GM23338 (cell line): ENCODE measurements around the gene OBSL1. TPM values are rescaled to one million over a fixed set of nuclear protein-coding genes. Genes with fewer than 3 reads are reported as not detected.

Experiments
- ATAC-seq: fragments of 200-7000 bp; cut with Tn5 transposase; 3 replicates; pipeline ENCODE4 v1.9.1; 2020
- DNase-seq: peaks from one replicate; pipeline ENCODE4 v3.0.0-alpha.2; 2015; ENCODE audit warnings: low spot score
- H2AFZ ChIP-seq: fragments of 200-600 bp; sonication (generic); 2 replicates; pipeline ENCODE4 v1.8.0; 2016; ENCODE audit warnings: antibody characterized with exemption, mild to moderate bottlenecking, moderate library complexity
- H3F3A ChIP-seq: fragments of 200-600 bp; sonication (generic); replicated peaks from 2 replicates; pipeline ENCODE4 v1.8.0; 2017; ENCODE audit warnings: antibody characterized with exemption, mixed run types, low read depth
- H3K27ac ChIP-seq: fragments of 200-600 bp; sonication (generic); 2 replicates; pipeline ENCODE4 v1.6.1; 2016; ENCODE audit warnings: low read depth
- H3K27me3 ChIP-seq: fragments of 200-600 bp; sonication (generic); 2 replicates; pipeline ENCODE4 v1.8.0; 2016; ENCODE audit warnings: mild to moderate bottlenecking, mixed run types, moderate library complexity; ENCODE audit not compliant: insufficient read depth
- H3K36me3 ChIP-seq: fragments of 200-600 bp; sonication (generic); 2 replicates; pipeline ENCODE4 v1.8.0; 2016; ENCODE audit warnings: mild to moderate bottlenecking; ENCODE audit not compliant: insufficient read depth
- H3K4me1 ChIP-seq: fragments of 200-600 bp; sonication (generic); 2 replicates; pipeline ENCODE4 v1.8.0; 2016; ENCODE audit warnings: mild to moderate bottlenecking, moderate library complexity; ENCODE audit not compliant: insufficient read depth
- H3K4me2 ChIP-seq: fragments of 200-600 bp; sonication (generic); 2 replicates; pipeline ENCODE4 v1.7.1; 2017; ENCODE audit warnings: mixed run types
- H3K4me3 ChIP-seq: fragments of 200-600 bp; sonication (generic); 2 replicates; pipeline ENCODE4 v1.6.1; 2016; ENCODE audit warnings: mixed run types
- H3K79me2 ChIP-seq: fragments of 200-600 bp; sonication (generic); replicated peaks from 2 replicates; pipeline ENCODE4 v1.8.0; 2017; ENCODE audit warnings: mild to moderate bottlenecking; ENCODE audit not compliant: insufficient read depth
- H3K9me2 ChIP-seq: fragments of 200-600 bp; sonication (generic); 2 replicates; pipeline ENCODE4 v1.8.0; 2017; ENCODE audit not compliant: insufficient read depth
- H4K20me1 ChIP-seq: fragments of 200-600 bp; sonication (generic); replicated peaks from 2 replicates; pipeline ENCODE4 v1.8.0; 2017; ENCODE audit warnings: mild to moderate bottlenecking; ENCODE audit not compliant: insufficient read depth
- H3K27ac Mint-ChIP-seq: 2 replicates; pipeline ENCODE4 v1.8.0; 2020; ENCODE audit warnings: inconsistent platforms, mild to moderate bottlenecking, moderate library complexity, mixed read lengths
- H3K27me3 Mint-ChIP-seq: 3 replicates; pipeline ENCODE4 v1.8.0; 2022; ENCODE audit warnings: low read depth, mild to moderate bottlenecking, moderate library complexity, mixed read lengths, inconsistent platforms; ENCODE audit not compliant: insufficient read depth, poor library complexity
- H3K36me3 Mint-ChIP-seq: 3 replicates; pipeline ENCODE4 v1.8.0; 2021; ENCODE audit warnings: low read depth, mild to moderate bottlenecking, inconsistent platforms, moderate library complexity, mixed read lengths
- H3K4me1 Mint-ChIP-seq: 3 replicates; pipeline ENCODE4 v1.8.0; 2020; ENCODE audit warnings: mild to moderate bottlenecking, inconsistent platforms, mixed read lengths
- H3K4me3 Mint-ChIP-seq: 3 replicates; pipeline ENCODE4 v1.8.0; 2021; ENCODE audit warnings: moderate library complexity, mild to moderate bottlenecking, inconsistent platforms, mixed read lengths
- H3K9me3 Mint-ChIP-seq: 3 replicates; pipeline ENCODE4 v1.8.0; 2020; ENCODE audit warnings: moderate library complexity, mild to moderate bottlenecking, inconsistent platforms, mixed read lengths
- CREB1 ChIP-seq: fragments of 250-450 bp; sonication (Bioruptor Pico); IDR thresholded peaks from 2 replicates; pipeline ENCODE4 v1.5.0; 2020; ENCODE audit warnings: low read depth, mild to moderate bottlenecking, moderate library complexity
- EZH2 ChIP-seq: fragments of 200-600 bp; sonication (generic); IDR thresholded peaks from one replicate; pipeline ENCODE4 v1.8.0; 2017; ENCODE audit warnings: antibody characterized with exemption, mild to moderate bottlenecking, low read depth; ENCODE audit not compliant: unreplicated experiment
- EZH2phosphoT487 ChIP-seq: fragments of 200-600 bp; sonication (generic); IDR thresholded peaks from one replicate; pipeline ENCODE4 v1.8.1; 2018; ENCODE audit warnings: antibody characterized with exemption; ENCODE audit not compliant: unreplicated experiment
- JUNB ChIP-seq: IDR thresholded peaks from one replicate; pipeline ENCODE4 v1.6.1; 2016; ENCODE audit warnings: antibody characterized with exemption; ENCODE audit not compliant: unreplicated experiment
- NANOG ChIP-seq: IDR thresholded peaks from 2 replicates; pipeline ENCODE4 v1.6.1; 2016; ENCODE audit warnings: antibody characterized with exemption, borderline replicate concordance
- POLR2AphosphoS5 ChIP-seq: IDR thresholded peaks from 2 replicates; pipeline ENCODE4 v1.6.1; 2016; ENCODE audit warnings: antibody characterized with exemption, low read depth
- STAT1 ChIP-seq: IDR thresholded peaks from one replicate; pipeline ENCODE4 v1.6.1; 2016; ENCODE audit warnings: antibody characterized with exemption; ENCODE audit not compliant: unreplicated experiment
- ZNF114 ChIP-seq: fragments of 250-450 bp; sonication (Bioruptor Pico); IDR thresholded peaks from 2 replicates; pipeline ENCODE4 v1.5.0; 2020; ENCODE audit warnings: mild to moderate bottlenecking, moderate library complexity
- ZNF331 ChIP-seq: fragments of 250-450 bp; sonication (Bioruptor Pico); IDR thresholded peaks from 2 replicates; pipeline ENCODE4 v1.5.0; 2020; ENCODE audit warnings: low read depth, mild to moderate bottlenecking, moderate library complexity
- polyA plus RNA-seq: library from polyadenylated mRNA; unstranded; fragments of >200 nt; fragmentation: Nextera tagmentation; extraction: Ambion mirVana; gene quantifications from 2 replicates; pipeline ENCODE4 v1.2.1, GENCODE V29; 2016
- total RNA-seq: library from RNA; depleted of rRNA; stranded (reverse); fragments of >200 nt; shearing (Covaris generic); gene quantifications from 2 replicates; pipeline ENCODE4 v1.2.3, GENCODE V29; 2014
- TF ChIP-seq, protein P1 (sequence below): IDR thresholded peaks from 2 replicates; pipeline ENCODE4 v1.6.1; 2016; ENCODE audit warnings: antibody characterized with exemption
- TF ChIP-seq, protein P2 (sequence below), 2 experiments: fragments of 200-600 bp in 1 of 2; sonication (generic) in 1 of 2; conservative IDR thresholded peaks; 2 replicates each; pipeline versions ENCODE4 v1.5.1 to v1.6.1; 2016 to 2017; ENCODE audit warnings: antibody characterized with exemption in 2 of 2, low read depth in 2 of 2, mild to moderate bottlenecking in 2 of 2, moderate library complexity in 1 of 2
- TF ChIP-seq, protein P3 (sequence below): fragments of 250-450 bp; sonication (Bioruptor Pico); IDR thresholded peaks from 2 replicates; pipeline ENCODE4 v1.5.0; 2020; ENCODE audit warnings: mild to moderate bottlenecking, moderate library complexity
- TF ChIP-seq, protein P4 (sequence below): IDR thresholded peaks from one replicate; pipeline ENCODE4 v1.6.1; 2018; ENCODE audit warnings: antibody characterized with exemption; ENCODE audit not compliant: unreplicated experiment

OBSL1 gene
- total and polyA plus RNA-seq, 2 experiments from 2014 or later, result 94.9 to 207 TPM

DNA sequence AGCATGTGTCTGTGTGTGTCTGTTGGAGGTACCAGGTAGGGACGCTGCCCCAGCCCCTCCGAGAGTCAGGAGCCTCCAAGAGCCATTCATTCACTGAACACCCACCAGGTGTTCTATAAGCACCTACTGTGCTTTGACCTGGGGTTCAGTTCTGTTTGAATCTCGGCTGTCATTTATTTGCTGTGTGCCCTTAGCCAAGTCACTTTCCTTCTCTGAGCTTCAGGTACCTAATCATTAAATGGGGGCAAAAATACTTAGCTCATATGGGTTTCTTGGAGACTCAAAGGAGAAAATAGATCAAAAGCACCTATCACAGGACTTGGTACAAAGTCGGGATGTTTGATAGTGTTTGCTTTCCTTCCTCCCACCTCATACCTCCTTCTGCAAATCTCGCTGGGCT, 43.9 kb downstream of the OBSL1 start:
- Histone ChIP-seq H3K27me3 (peaks cover 39% of the 10 kb centered on the region), H4K20me1 (no peaks in the 10 kb centered on the region), H3K4me3 (no peak overlapping the region), H3K4me1 (peaks cover 20% of the 10 kb centered on the region), H3K36me3 (no peaks in the 10 kb centered on the region; the same call in 1 of the 2 replicates), H3K4me2 (no peak overlapping the region), H3F3A (peaks cover 16% of the 10 kb centered on the region), H3K27ac (no peak overlapping the region), H3K9me2 (no peaks in the 10 kb centered on the region), H2AFZ (no peak overlapping the region), H3K79me2 (no peaks in the 10 kb centered on the region)
- DNase-seq, result no peak
- Mint-ChIP-seq H3K27ac (no peak overlapping the region), H3K36me3 (no peaks in the 10 kb centered on the region; the same call in 2 of the 3 replicates), H3K9me3 (no peaks in the 10 kb centered on the region), H3K4me3 (no peak overlapping the region), H3K4me1 (peaks cover 46% of the 10 kb centered on the region), H3K27me3 (peaks cover 43% of the 10 kb centered on the region)
- no peak for ATAC-seq
- no peak for TF ChIP-seq JUNB
- TF ChIP-seq, protein P1, sequence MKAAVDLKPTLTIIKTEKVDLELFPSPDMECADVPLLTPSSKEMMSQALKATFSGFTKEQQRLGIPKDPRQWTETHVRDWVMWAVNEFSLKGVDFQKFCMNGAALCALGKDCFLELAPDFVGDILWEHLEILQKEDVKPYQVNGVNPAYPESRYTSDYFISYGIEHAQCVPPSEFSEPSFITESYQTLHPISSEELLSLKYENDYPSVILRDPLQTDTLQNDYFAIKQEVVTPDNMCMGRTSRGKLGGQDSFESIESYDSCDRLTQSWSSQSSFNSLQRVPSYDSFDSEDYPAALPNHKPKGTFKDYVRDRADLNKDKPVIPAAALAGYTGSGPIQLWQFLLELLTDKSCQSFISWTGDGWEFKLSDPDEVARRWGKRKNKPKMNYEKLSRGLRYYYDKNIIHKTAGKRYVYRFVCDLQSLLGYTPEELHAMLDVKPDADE, result no peak
- TF ChIP-seq, protein P2, sequence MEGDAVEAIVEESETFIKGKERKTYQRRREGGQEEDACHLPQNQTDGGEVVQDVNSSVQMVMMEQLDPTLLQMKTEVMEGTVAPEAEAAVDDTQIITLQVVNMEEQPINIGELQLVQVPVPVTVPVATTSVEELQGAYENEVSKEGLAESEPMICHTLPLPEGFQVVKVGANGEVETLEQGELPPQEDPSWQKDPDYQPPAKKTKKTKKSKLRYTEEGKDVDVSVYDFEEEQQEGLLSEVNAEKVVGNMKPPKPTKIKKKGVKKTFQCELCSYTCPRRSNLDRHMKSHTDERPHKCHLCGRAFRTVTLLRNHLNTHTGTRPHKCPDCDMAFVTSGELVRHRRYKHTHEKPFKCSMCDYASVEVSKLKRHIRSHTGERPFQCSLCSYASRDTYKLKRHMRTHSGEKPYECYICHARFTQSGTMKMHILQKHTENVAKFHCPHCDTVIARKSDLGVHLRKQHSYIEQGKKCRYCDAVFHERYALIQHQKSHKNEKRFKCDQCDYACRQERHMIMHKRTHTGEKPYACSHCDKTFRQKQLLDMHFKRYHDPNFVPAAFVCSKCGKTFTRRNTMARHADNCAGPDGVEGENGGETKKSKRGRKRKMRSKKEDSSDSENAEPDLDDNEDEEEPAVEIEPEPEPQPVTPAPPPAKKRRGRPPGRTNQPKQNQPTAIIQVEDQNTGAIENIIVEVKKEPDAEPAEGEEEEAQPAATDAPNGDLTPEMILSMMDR (conservative IDR thresholded peaks at IDR 0.05; ENCODE audit: low read depth in 2 of 2), result no peak
- no peak for TF ChIP-seq CREB1 (CRISPR knock-in tag)
- no peak for TF ChIP-seq POLR2AphosphoS5
- no peak for TF ChIP-seq NANOG
- TF ChIP-seq, protein P3, sequence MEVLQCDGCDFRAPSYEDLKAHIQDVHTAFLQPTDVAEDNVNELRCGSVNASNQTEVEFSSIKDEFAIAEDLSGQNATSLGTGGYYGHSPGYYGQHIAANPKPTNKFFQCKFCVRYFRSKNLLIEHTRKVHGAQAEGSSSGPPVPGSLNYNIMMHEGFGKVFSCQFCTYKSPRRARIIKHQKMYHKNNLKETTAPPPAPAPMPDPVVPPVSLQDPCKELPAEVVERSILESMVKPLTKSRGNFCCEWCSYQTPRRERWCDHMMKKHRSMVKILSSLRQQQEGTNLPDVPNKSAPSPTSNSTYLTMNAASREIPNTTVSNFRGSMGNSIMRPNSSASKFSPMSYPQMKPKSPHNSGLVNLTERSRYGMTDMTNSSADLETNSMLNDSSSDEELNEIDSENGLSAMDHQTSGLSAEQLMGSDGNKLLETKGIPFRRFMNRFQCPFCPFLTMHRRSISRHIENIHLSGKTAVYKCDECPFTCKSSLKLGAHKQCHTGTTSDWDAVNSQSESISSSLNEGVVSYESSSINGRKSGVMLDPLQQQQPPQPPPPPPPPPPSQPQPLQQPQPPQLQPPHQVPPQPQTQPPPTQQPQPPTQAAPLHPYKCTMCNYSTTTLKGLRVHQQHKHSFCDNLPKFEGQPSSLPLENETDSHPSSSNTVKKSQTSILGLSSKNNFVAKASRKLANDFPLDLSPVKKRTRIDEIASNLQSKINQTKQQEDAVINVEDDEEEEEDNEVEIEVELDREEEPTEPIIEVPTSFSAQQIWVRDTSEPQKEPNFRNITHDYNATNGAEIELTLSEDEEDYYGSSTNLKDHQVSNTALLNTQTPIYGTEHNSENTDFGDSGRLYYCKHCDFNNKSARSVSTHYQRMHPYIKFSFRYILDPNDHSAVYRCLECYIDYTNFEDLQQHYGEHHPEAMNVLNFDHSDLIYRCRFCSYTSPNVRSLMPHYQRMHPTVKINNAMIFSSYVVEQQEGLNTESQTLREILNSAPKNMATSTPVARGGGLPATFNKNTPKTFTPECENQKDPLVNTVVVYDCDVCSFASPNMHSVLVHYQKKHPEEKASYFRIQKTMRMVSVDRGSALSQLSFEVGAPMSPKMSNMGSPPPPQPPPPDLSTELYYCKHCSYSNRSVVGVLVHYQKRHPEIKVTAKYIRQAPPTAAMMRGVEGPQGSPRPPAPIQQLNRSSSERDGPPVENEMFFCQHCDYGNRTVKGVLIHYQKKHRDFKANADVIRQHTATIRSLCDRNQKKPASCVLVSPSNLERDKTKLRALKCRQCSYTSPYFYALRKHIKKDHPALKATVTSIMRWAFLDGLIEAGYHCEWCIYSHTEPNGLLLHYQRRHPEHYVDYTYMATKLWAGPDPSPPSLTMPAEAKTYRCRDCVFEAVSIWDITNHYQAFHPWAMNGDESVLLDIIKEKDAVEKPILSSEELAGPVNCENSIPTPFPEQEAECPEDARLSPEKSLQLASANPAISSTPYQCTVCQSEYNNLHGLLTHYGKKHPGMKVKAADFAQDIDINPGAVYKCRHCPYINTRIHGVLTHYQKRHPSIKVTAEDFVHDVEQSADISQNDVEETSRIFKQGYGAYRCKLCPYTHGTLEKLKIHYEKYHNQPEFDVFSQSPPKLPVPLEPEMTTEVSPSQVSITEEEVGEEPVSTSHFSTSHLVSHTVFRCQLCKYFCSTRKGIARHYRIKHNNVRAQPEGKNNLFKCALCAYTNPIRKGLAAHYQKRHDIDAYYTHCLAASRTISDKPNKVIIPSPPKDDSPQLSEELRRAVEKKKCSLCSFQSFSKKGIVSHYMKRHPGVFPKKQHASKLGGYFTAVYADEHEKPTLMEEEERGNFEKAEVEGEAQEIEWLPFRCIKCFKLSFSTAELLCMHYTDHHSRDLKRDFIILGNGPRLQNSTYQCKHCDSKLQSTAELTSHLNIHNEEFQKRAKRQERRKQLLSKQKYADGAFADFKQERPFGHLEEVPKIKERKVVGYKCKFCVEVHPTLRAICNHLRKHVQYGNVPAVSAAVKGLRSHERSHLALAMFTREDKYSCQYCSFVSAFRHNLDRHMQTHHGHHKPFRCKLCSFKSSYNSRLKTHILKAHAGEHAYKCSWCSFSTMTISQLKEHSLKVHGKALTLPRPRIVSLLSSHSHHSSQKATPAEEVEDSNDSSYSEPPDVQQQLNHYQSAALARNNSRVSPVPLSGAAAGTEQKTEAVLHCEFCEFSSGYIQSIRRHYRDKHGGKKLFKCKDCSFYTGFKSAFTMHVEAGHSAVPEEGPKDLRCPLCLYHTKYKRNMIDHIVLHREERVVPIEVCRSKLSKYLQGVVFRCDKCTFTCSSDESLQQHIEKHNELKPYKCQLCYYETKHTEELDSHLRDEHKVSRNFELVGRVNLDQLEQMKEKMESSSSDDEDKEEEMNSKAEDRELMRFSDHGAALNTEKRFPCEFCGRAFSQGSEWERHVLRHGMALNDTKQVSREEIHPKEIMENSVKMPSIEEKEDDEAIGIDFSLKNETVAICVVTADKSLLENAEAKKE, result no peak
- TF ChIP-seq STAT1, result no peak
- TF ChIP-seq ZNF331 (CRISPR knock-in tag), result no peak
- TF ChIP-seq, protein P4, sequence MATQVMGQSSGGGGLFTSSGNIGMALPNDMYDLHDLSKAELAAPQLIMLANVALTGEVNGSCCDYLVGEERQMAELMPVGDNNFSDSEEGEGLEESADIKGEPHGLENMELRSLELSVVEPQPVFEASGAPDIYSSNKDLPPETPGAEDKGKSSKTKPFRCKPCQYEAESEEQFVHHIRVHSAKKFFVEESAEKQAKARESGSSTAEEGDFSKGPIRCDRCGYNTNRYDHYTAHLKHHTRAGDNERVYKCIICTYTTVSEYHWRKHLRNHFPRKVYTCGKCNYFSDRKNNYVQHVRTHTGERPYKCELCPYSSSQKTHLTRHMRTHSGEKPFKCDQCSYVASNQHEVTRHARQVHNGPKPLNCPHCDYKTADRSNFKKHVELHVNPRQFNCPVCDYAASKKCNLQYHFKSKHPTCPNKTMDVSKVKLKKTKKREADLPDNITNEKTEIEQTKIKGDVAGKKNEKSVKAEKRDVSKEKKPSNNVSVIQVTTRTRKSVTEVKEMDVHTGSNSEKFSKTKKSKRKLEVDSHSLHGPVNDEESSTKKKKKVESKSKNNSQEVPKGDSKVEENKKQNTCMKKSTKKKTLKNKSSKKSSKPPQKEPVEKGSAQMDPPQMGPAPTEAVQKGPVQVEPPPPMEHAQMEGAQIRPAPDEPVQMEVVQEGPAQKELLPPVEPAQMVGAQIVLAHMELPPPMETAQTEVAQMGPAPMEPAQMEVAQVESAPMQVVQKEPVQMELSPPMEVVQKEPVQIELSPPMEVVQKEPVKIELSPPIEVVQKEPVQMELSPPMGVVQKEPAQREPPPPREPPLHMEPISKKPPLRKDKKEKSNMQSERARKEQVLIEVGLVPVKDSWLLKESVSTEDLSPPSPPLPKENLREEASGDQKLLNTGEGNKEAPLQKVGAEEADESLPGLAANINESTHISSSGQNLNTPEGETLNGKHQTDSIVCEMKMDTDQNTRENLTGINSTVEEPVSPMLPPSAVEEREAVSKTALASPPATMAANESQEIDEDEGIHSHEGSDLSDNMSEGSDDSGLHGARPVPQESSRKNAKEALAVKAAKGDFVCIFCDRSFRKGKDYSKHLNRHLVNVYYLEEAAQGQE, result no peak
- TF ChIP-seq ZNF114 (CRISPR knock-in tag), result no peak
- TF ChIP-seq EZH2phosphoT487, result no peak
- no peak for TF ChIP-seq EZH2
